K562 (cell line): Measurements from ENCODE around the gene EMX1. TPM values are rescaled to one million over a fixed set of nuclear protein-coding genes. Genes with fewer than 3 reads are reported as not detected.

Source experiments
- ATAC-seq: fragments of 200-7000 bp; cut with Tn5 transposase; 3 replicates; pipeline ENCODE4 v1.9.1; 2020; ENCODE audit warnings: moderate library complexity
- BruUV-seq: library from RNA; stranded (reverse); fragments of 400-500 nt; replicated peaks from 2 replicates; lab custom pipeline; 2021; lab: Mats Ljungman, UMichigan
- CTCF ChIA-PET: fragments of 300-600 bp; formaldehyde crosslinking; extraction: SDS; loops from one replicate; lab custom pipeline; 2021; ENCODE audit warnings: low intra/inter-chr PET ratio; lab: Yijun Ruan, JAX
- POLR2A ChIA-PET: fragments of 300-600, 350-650 bp; sonication (Branson Sonifier 250); formaldehyde crosslinking; extraction: SDS; loops from one replicate; lab custom pipeline; 2021; ENCODE audit warnings: antibody characterized with exemption, inconsistent platforms; lab: Yijun Ruan, JAX
- DNase-seq, 4 experiments: peaks; one replicate each; pipeline versions ENCODE4 v3.0.0 to v3.0.0-alpha.2; 2011 to 2018; ENCODE audit warnings: low spot score in 3 of 4, mixed read lengths in 3 of 4; ENCODE audit errors: extremely low read depth in 1 of 4
- FAIRE-seq: peaks from 2 replicates; lab custom pipeline; 2011; peaks lifted over from hg19 to GRCh38; lab: Jason Lieb, UNC
- H2AFZ ChIP-seq: 2 replicates; pipeline ENCODE4 v1.6.0; 2011; ENCODE audit warnings: low read depth, low read length, control low read depth, inconsistent platforms
- H3K27ac ChIP-seq: fragments of 200-600 bp; 3 replicates; pipeline ENCODE4 v1.8.0; 2011; ENCODE audit warnings: low read depth, mild to moderate bottlenecking, control low read depth, inconsistent platforms, low read length, moderate library complexity, mixed read lengths; ENCODE audit errors: extremely low read depth
- H3K27me3 ChIP-seq, 2 experiments: fragments of 300-600 bp in 1 of 2; 2 replicates in 1 of 2; 3 replicates in 1 of 2; pipeline versions ENCODE4 v1.6.0 to v1.8.0; 2011; ENCODE audit warnings: inconsistent platforms in 2 of 2, low read length in 2 of 2, mild to moderate bottlenecking in 1 of 2, mixed read lengths in 1 of 2, moderate library complexity in 1 of 2; ENCODE audit not compliant: control insufficient read depth in 2 of 2, insufficient read depth in 2 of 2
- H3K36me3 ChIP-seq: fragments of 300-600 bp; 3 replicates; pipeline ENCODE4 v1.8.0; 2011; ENCODE audit warnings: mild to moderate bottlenecking, low read length, inconsistent platforms; ENCODE audit not compliant: control insufficient read depth, insufficient read depth
- H3K4me1 ChIP-seq, 2 experiments: fragments of 200-600 bp in 1 of 2; replicated peaks in 1 of 2; 2 replicates in 1 of 2; 3 replicates in 1 of 2; pipeline versions ENCODE4 v1.5.1 to v1.8.0; 2011; ENCODE audit warnings: inconsistent platforms in 2 of 2, low read length in 2 of 2, mild to moderate bottlenecking in 1 of 2, mixed read lengths in 1 of 2, moderate library complexity in 1 of 2; ENCODE audit not compliant: control insufficient read depth in 2 of 2, insufficient read depth in 2 of 2
- H3K4me2 ChIP-seq: 2 replicates; pipeline ENCODE4 v1.6.1; 2011; ENCODE audit warnings: low read length, control low read depth, inconsistent platforms, mixed read lengths; ENCODE audit not compliant: insufficient read depth
- H3K4me3 ChIP-seq: fragments of 200-600 bp; sonication (generic), shearing (Covaris generic); 2 replicates; pipeline ENCODE4 v1.5.1; 2016; ENCODE audit warnings: control low read depth, inconsistent platforms
- H3K79me2 ChIP-seq: fragments of 200-600 bp; 3 replicates; pipeline ENCODE4 v1.8.0; 2011; ENCODE audit warnings: low read length, inconsistent platforms; ENCODE audit not compliant: control insufficient read depth, insufficient read depth
- H3K9ac ChIP-seq, 2 experiments: 2 replicates each; pipeline versions ENCODE4 v1.6.0 to v1.6.1; 2011; ENCODE audit warnings: low read depth in 2 of 2, low read length in 2 of 2, control low read depth in 1 of 2, inconsistent platforms in 1 of 2, mild to moderate bottlenecking in 1 of 2, mixed read lengths in 1 of 2; ENCODE audit not compliant: insufficient read depth in 1 of 2
- H3K9me1 ChIP-seq: one replicate; pipeline ENCODE4 v1.6.0; 2011; ENCODE audit warnings: inconsistent platforms, mild to moderate bottlenecking, low read length, moderate library complexity; ENCODE audit not compliant: control insufficient read depth, insufficient read depth
- H3K9me3 ChIP-seq: replicated peaks from 2 replicates; pipeline ENCODE4 v1.5.1; 2011; ENCODE audit warnings: low read depth, low read length, inconsistent platforms; ENCODE audit not compliant: control insufficient read depth, insufficient read depth
- H4K20me1 ChIP-seq: replicated peaks from 2 replicates; pipeline ENCODE4 v1.6.1; 2011; ENCODE audit warnings: low read length, inconsistent platforms, mixed read lengths; ENCODE audit not compliant: control insufficient read depth, insufficient read depth
- HNRNPLL ChIP-seq: fragments of 200-400 bp; formaldehyde crosslinking; IDR thresholded peaks from 2 replicates; pipeline ENCODE4 v1.6.1; 2017; ENCODE audit warnings: low read length, low read depth, mild to moderate bottlenecking; ENCODE audit not compliant: poor library complexity, severe bottlenecking
- MEIS2 ChIP-seq: fragments of 450-650 bp; IDR thresholded peaks from 2 replicates; pipeline ENCODE4 v1.6.1; 2014; ENCODE audit warnings: mild to moderate bottlenecking; ENCODE audit not compliant: partially characterized antibody
- ZNF518B ChIP-seq: fragments of 250-450 bp; sonication (Bioruptor Pico); IDR thresholded peaks from 2 replicates; pipeline ENCODE4 v1.5.0; 2021; ENCODE audit warnings: mild to moderate bottlenecking, moderate library complexity
- WGBS: fragments of 100-300 bp; shearing (Covaris generic); methylation state at CpG from one replicate; pipeline ENCODE4 v1.1.6; 2016; ENCODE audit warnings: low coverage, mixed read lengths; ENCODE audit not compliant: insufficient coverage; ENCODE audit errors: missing lambda C conversion rate; 5-methylcytosine and 5-hydroxymethylcytosine counted together
- in situ Hi-C: fragments of 300-500 bp; cut with MboI; formaldehyde crosslinking; loops from 4 replicates; pipeline ENCODE4 v1.15.0; 2018; ENCODE audit warnings: inconsistent platforms, mixed read lengths
- intact Hi-C: fragments of 100-400 bp; cut with micrococcal nuclease; formaldehyde crosslinking; loops from 2 replicates; pipeline ENCODE4 v1.14.2; 2022
- polyA plus RNA-seq, 8 experiments: library from polyadenylated mRNA; depleted of rRNA in 4 of 8; stranded (reverse) in 5 of 8; unstranded in 3 of 8; fragments of >200 nt; fragmentation: Nextera tagmentation in 2 of 8; fragmentation: Illumina TruSeq in 1 of 8; extraction: Ambion mirVana in 2 of 8; extraction: Trizol in 1 of 8; gene quantifications; 2 replicates each; pipeline versions ENCODE4 v1.2.1 to v1.2.3, GENCODE V29; 2011 to 2014; ENCODE audit warnings: inconsistent platforms in 1 of 8, missing spikeins in 1 of 8
- total RNA-seq, 7 experiments: library from RNA; depleted of rRNA in 6 of 7; stranded (reverse); fragments of >200 nt in 6 of 7; fragmentation: Illumina TruSeq in 2 of 7; extraction: Trizol in 2 of 7; gene quantifications; 2 replicates each; pipeline versions ENCODE4 v1.2.1 to v1.2.3, GENCODE V29; 2011 to 2021; ENCODE audit warnings: low replicate concordance in 1 of 7

The EMX1 gene
- total and polyA plus RNA-seq, 9 of the 15 experiments (the other 6 are each of a cell fraction or from before 2014, with no cell fraction given) = 0.10 to 0.32 (median 0.21) TPM; not detected in 6

- ATAC-seq (no peak), FAIRE-seq (no peak), DNase-seq (no peak)
- intact Hi-C loops (no loop called here), in situ Hi-C loops (no loop called here)
- Histone ChIP-seq H3K27me3 (no peaks in the 10 kb centered on the region), H3K9me3 (no peaks in the 10 kb centered on the region), H3K36me3 (no peaks in the 10 kb centered on the region), H3K4me1 (peaks cover 0 to 8% of the 10 kb centered on the region in 2 experiments; a peak in 1 of 5 replicates), H4K20me1 (no peaks in the 10 kb centered on the region; the same call in 1 of the 2 replicates), H3K9me1 (no peaks in the 10 kb centered on the region), H3K27ac (no peak overlapping the region), H3K79me2 (no peaks in the 10 kb centered on the region), H3K9ac (no peak overlapping the region), H2AFZ (no peak overlapping the region), H3K4me2 (no peak overlapping the region), H3K4me3 (no peak overlapping the region)
- ChIA-PET POLR2A (interaction anchor here (1.1 kb wide), 1 partner anchor 28 kb away, joined by 3 read pairs; no protein-coding TSS in a partner anchor), CTCF (no interaction called here)
- 72% methylated on average over 11 of the region's 24 CpGs for WGBS
- TF ChIP-seq MEIS2 = no peak
- no peak for TF ChIP-seq ZNF518B (CRISPR knock-in tag)
- no peak for TF ChIP-seq HNRNPLL
- no TSS peak for BruUV-seq
Observed at GRCh38 chr2:72955228-72956049, 38.1 kb downstream of the EMX1 start.
